HL-60 (cell line): ENCODE data around the gene SEC14L1.
"Not testable (repeated sequence)": the region's sequence is repeated elsewhere in the genome, so short reads cannot be mapped to it uniquely, and the experiment has no call there.

Source experiments
- DNase-seq, 2 experiments: peaks; one replicate each; pipeline ENCODE4 v3.0.0-alpha.2; 2010 to 2020; ENCODE audit warnings: low read depth in 1 of 2, low spot score in 1 of 2
- H3K27ac ChIP-seq: fragments of 250-450 bp; sonication (Bioruptor Pico); replicated peaks from 2 replicates; pipeline ENCODE4 v1.5.1; 2020; ENCODE audit warnings: mild to moderate bottlenecking, moderate library complexity
- H3K27me3 ChIP-seq: fragments of 250-450 bp; sonication (Bioruptor Pico); 2 replicates; pipeline ENCODE4 v1.5.1; 2021; ENCODE audit warnings: mild to moderate bottlenecking, moderate library complexity; ENCODE audit not compliant: insufficient read depth, poor library complexity, severe bottlenecking
- H3K4me3 ChIP-seq: replicated peaks from 2 replicates; pipeline ENCODE4 v1.5.1; 2011; ENCODE audit warnings: mild to moderate bottlenecking, control low read depth, low read length; ENCODE audit not compliant: insufficient read depth
- GABPA ChIP-seq: IDR thresholded peaks from 2 replicates; pipeline ENCODE4 v1.6.1; 2012; ENCODE audit warnings: low read depth
- POLR2AphosphoS5 ChIP-seq: IDR thresholded peaks from 2 replicates; pipeline ENCODE4 v1.6.1; 2012; ENCODE audit warnings: low read depth
- REST ChIP-seq: IDR thresholded peaks from 2 replicates; pipeline ENCODE4 v1.6.1; 2012; ENCODE audit warnings: low read depth; ENCODE audit not compliant: insufficient replicate concordance
- SPI1 ChIP-seq: IDR thresholded peaks from 2 replicates; pipeline ENCODE4 v1.6.1; 2012; ENCODE audit warnings: low read depth, mild to moderate bottlenecking, borderline replicate concordance
- TF ChIP-seq, protein P1 (sequence below): IDR thresholded peaks from one replicate; pipeline ENCODE4 v1.5.1; 2011; ENCODE audit warnings: low read length, control low read depth, inconsistent platforms; ENCODE audit not compliant: insufficient read depth

Gene SEC14L1

GRCh38 chr17:77153999-77154586 is 13.3 kb downstream of the SEC14L1 start:
- Histone ChIP-seq H3K27ac (no peak overlapping the region), H3K4me3 (no peak overlapping the region), H3K27me3 (no peaks in the 10 kb centered on the region)
- DNase-seq, result no peak
- no peak for TF ChIP-seq REST
- TF ChIP-seq SPI1, result no peak
- TF ChIP-seq POLR2AphosphoS5, result no peak
- TF ChIP-seq GABPA, result no peak
- TF ChIP-seq, protein P1, sequence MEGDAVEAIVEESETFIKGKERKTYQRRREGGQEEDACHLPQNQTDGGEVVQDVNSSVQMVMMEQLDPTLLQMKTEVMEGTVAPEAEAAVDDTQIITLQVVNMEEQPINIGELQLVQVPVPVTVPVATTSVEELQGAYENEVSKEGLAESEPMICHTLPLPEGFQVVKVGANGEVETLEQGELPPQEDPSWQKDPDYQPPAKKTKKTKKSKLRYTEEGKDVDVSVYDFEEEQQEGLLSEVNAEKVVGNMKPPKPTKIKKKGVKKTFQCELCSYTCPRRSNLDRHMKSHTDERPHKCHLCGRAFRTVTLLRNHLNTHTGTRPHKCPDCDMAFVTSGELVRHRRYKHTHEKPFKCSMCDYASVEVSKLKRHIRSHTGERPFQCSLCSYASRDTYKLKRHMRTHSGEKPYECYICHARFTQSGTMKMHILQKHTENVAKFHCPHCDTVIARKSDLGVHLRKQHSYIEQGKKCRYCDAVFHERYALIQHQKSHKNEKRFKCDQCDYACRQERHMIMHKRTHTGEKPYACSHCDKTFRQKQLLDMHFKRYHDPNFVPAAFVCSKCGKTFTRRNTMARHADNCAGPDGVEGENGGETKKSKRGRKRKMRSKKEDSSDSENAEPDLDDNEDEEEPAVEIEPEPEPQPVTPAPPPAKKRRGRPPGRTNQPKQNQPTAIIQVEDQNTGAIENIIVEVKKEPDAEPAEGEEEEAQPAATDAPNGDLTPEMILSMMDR, result no peak

GRCh38 chr17:77155125-77155524 is 14.4 kb downstream of the SEC14L1 start:
- TF ChIP-seq POLR2AphosphoS5 (no peak), GABPA (no peak), REST (no peak), SPI1 (no peak)
- TF ChIP-seq, protein P1, result no peak
- DNase-seq, result no peak
- Histone ChIP-seq H3K27ac (no peak overlapping the region), H3K27me3 (no peaks in the 10 kb centered on the region), H3K4me3 (no peak overlapping the region)

DNA sequence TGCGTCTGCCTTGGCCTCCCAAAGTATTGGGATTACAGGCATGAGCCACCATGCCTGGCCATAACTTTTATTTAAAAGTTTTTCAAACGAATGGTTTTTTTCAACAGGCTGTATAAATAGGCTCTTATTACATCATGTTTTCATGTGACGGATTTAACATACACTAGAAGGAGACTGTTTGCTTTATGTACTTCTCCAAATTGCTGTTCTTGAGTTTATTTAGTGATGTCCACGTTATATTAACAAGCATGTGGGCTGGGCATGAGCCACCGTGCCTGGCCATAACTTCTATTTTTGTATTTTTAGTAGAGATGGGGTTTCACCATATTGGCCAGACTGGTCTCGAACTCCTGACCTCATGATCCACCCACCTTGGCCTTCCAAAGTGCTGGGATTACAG is 17.0 kb downstream of the SEC14L1 start:
- not testable (repeated sequence) for DNase-seq

GRCh38 chr17:77160091-77160874 is 19.5 kb downstream of the SEC14L1 start:
- Histone ChIP-seq H3K27ac (no peak overlapping the region), H3K27me3 (no peaks in the 10 kb centered on the region), H3K4me3 (no peak overlapping the region)
- no peak for TF ChIP-seq GABPA
- no peak for TF ChIP-seq SPI1
- no peak for TF ChIP-seq POLR2AphosphoS5
- TF ChIP-seq, protein P1, result no peak
- DNase-seq, result no peak

More for the DNA sequence above, 17.0 kb downstream of the SEC14L1 start:
- not testable (repeated sequence) for H3K27me3 ChIP-seq, H3K4me3 ChIP-seq, H3K27ac ChIP-seq
